Activated naive CD4-positive, alpha-beta T cell (primary cell): ENCODE results near the gene KLHL25.

Experiments used
- DNase-seq, 4 experiments: peaks; one replicate each; lab custom pipeline; 2025; lab: John Stamatoyannopoulos, UW

The KLHL25 gene

DNA sequence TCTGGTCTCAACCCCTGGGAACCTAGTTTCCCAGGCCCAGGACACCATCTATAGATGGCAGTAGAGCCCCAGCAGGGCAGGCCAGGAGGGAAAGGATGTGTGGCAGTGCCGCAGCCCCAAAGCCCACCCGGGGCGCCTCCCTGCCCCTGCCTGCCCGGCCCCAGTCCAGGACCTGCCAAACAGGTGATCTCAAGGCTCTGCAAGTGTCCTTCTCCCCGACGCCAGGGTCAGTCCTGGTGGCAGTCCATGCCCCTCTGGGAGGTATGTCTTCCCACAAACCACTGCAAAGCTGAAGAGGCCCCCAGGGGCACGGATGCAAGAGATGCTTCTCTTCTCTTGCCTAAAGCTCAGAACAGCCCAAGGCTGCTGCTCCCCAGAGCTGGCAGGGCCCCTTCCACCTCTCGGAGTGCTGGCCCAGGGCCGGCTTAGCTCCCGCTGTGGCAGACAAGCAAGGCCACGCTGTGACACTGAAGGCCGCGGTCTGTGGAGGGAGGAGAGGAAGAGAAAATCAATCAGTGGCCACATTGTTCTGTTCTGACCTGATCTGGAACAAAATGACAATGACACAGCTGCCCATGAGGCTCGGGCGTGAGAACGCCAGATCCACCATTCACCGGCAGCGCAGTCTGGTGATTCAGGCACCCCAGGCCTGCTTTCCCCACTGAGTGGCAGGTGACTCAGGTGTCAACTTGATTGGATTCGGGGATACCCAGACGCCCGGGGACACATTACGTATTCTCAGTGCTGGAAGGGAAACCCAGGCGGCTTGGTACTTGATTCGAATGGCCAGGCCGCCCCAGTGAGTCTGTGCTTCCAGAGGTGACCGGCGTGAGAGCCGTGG is 34.0 kb downstream of the KLHL25 start:
- DNase-seq, result no peak

DNA sequence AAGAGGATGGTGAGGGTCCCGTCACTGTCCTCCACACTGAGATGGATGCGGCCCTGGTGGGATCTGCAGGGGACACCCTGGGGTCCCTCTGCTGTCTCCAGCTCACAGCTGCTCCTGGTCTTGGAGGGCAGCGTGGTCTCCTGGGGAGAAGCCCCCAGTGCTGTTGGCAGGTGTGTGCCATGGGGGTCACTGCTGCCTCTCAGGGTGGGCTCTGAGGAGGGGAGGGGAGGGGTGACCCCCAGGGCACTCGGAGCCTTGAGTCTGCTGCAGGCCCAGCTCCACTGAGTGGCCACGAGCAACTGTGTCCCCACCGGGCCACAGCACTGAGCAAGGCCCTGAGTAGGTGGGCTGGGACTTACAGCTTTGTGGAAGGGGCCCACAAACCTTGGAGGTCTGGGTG is 34.7 kb downstream of the KLHL25 start:
- DNase-seq, result no peak

DNA sequence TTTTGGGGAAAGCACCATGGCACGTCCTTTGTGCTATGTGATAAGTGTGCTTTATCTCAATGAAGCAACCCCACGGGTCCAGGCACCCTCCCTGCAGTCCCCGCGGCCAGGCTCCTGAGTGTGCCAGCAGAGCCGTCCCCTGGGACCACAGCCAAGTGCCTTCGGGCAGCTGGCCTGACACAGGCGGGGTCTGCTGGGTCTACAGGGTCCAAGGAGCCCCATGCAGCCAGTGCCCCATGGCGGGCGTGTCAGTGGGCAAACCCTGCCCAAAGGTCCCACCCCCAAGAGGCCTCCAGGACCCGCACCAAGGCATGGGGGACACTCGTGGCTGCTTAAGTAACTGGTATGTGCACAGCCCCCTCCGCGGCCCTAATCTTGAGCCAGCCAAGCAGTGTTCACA is 35.3 kb downstream of the KLHL25 start:
- no peak for DNase-seq

DNA sequence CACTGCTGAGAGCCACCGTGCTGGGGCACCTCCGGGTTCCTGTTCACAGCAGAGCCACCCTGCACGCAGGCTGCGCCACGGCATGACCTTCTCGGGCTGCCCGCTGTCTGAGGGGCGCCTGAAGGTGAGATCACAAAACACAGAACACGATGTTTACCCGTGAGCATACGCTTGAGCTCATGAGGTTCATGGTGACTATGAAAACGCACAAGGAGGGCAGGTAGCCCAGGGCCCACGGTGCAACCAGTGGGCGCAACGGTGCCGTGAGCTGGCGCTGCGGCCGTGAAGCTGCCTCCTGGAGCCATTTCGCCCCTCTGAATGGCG is 36.1 kb downstream of the KLHL25 start:
- DNase-seq, result no peak

DNA sequence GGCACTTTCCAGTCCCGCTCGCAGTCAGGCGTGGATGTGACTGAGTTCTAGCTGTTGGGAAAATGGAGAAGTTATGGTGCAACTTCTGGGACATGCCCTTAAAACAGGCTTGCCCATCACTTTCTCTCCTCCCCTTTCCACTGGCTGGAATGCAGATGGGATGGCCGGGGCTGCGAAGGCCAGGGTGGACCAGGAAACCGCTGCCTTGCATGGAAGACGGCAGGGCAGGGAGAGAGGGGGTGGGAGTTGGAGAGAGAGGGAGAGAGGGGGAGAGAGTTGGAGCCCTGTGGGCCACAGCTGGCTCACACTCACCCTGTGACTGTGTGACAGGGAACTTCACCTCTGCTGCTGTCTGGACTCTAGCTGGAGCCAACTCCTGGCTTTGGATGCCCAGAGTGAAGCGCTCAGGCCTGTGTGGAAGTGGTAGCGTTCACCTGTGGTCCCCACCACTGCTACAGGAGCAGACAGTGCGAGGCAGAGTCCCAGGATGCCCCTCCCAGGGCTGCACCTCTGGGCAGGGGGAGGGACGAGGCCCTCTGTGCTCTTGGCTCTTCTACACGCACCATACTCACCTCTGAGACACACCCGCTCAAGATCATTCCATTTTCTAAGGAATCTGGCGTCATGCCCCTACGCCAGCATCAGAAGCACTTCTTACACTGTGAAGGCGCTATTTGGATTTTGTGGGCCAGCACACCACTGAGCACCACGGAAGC is 36.6 kb downstream of the KLHL25 start:
- no peak for DNase-seq

DNA sequence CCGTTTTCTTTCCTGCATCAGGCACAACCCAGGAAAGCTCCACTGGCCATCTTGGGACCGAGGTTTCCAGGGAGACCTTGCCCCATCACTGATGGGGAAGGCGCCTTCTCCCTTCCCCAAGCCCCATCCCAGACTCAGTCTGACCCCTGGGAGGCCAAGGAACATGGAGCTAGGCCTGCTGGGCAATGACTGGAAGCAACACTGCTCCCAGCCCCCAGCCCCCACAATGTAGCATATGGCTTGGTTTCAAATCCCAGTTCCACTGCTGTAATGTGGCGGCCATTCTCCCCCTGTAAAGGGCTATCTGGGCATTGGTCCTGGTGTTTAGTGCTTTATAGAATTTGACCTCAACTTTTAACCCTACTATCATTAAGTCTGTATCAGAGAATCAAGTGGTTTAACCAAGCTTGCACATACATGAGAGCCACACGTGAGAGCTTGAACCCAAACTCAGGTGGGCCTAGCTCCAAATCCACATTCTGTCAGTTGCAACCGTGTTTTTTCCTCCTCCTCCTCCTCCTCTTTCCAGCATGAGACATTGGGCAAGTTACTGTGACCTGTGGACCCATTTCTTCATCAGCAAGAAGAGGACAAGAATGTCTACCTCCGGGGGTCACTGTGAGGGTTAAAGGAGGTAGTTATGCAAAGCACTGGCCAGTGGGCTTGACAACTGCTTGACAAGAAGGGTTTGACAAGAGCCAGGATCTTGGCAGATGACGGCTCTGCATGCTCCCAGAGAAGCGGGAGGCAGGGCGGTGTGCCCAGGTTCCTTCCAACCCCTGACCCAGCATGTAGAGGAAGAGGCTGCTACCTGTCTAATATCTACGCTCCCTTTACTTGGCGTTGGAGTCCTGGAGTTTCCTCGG is 37.4 kb downstream of the KLHL25 start:
- no peak for DNase-seq

DNA sequence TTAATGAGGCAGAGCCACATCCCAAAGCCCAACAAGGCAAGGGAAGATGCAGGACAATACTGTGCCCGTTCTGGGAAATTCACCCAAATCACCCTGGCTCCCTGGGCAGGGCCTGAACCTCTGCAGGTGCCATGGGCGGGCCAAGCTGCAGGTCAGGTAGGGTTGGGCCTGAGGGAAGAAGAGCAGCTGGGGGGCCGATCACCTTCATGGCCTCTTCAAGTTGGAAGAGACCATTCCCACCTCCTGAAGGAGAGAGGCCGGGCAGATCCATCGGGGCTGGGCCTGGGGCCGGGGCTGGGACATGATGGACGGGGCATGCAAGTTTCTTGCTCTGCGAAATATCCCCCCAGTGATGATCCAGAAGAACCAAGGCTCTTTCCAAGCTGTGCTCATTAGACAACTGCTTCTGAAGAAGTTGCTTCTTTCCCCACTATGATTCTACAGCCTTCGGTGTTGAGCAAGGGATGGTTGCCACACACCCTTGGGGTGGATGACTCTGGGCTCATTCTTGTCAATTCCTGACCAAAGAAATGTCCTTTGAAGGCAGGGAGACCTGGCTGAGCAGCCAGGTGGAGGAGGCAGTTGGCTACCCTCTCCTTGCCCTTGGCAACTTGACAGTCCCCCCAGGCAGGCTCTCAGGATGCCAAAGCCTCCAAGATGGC is 38.2 kb downstream of the KLHL25 start:
- no peak for DNase-seq

DNA sequence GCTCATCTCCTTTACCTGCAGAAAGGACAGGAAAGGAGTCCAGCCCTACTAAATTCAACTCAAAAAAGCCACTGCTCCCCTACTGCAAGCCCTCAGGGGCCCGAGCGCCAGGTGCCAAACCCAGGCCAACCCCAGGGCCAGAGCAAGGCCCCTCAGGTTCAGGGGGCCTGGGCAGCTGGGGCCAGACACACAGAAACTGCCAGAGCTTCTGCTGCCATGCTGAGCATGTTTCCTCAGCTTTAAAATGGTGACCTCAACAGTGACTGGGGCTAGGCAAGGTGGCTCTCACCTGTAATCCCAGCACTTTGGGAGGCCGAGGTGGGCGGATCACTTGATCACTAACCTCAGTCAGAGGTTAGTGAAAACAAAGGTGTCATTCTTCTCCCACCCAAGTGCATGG is 38.8 kb downstream of the KLHL25 start:
- no peak for DNase-seq

DNA sequence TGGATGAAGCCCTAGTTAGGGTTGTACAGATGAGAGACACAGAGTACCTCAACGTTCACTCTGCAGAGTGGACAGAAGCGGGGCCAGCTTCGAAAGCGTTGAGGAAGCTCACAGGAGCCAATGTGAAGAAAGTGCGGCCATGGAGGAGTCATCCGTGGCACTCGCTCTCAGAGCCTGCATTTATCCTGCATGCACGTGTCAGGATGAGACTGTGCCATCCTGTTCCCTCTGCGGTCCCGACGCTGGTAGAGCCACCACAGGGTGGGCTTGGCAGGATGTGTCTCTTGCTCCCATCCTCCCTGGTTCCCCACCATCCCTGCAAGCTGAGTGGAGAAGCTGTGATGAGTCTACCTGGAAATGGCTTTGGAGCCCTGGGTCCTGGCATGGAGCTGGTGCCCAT is 39.3 kb downstream of the KLHL25 start:
- no peak for DNase-seq

DNA sequence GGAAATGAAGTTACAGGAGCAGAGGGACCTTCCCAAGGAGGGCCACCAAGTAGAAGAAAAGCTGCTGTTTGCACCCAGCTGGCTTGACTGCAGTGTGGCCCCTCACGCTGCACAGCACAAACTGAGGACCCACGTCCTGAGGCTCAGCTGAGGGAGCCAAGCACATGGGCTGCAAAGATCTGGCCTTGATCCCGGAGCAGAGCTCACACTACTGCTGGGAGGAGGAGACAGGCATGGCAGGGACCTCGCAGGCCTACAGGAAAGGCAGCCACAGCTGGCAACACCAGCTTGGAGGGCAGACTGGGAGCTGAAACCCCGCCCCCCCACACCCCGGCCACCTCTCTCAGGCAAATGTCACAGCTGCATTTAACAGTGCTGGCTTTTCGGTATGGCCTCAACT is 39.7 kb downstream of the KLHL25 start:
- DNase-seq, result no peak

DNA sequence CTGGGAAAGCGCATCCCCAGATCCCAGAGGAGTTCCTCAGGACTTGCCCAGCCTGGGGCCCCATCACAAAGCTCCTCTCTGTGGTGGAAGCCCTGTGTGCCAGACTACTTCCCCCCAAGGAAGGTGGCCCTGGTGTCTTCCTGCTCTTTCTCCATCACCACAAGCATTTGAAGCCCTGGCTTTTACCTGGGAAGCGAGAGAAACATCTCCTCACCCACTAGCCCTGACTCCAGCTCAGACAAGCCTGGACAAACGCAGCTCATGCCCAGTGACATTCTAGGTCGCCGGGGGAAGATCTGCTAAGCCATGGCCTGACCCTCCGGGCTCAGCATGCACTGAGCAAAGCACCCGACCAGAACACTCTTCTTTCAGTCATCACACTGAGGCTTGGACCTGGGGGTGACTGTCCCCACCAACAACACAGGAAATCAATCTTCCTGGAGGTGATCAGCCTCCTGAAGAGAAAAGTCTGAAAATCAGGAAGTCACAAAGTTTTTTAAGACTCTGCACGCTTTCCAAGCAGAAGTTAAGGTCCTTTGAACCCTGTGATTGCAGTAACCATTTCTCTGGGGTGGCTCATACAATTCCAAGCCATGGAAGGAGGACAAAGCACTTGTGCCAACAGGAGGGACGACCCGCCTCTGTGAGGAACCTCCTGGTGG is 40.8 kb downstream of the KLHL25 start:
- no peak for DNase-seq

DNA sequence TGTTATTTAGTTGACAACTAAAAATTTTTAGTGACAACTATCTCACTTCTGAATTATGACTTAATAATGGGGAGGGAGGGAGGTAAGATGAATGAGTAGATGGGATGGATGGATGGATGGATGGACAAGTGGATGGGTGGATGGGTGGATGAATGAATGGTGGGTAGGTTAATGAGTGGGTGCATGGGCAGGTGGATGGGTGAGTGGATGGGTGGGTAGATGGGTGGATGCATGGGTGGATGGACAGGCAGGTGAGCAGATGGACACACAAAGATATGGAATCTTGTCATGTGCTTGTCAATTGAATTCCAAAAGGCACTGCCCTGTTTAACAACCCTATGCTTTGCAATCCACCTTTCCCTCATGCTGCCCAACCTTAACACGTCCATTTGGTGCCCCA is 41.5 kb downstream of the KLHL25 start:
- no peak for DNase-seq

DNA sequence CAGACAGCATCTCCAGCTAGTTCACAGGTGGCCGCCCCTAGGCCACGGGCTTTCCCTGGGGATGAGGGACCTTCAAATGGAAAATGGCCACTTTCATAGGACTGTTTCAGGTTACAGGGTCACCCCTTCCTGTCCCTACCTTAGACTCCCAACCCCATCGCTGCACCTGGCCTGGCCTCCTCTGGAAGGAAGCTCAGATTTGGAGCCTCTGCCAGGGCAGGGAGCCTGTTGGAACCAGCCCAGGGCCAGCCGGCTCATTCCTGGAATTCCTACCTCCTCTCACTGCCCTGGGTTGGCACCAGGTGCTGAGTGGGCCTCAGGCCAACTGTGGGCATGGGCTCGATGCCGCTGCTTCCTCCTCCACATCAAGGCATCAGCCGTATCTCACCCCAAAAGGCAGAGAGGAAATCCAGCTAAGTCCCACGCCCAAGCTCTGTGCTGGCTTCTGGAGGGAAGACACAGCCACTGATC is 42.2 kb downstream of the KLHL25 start:
- DNase-seq, result no peak

DNA sequence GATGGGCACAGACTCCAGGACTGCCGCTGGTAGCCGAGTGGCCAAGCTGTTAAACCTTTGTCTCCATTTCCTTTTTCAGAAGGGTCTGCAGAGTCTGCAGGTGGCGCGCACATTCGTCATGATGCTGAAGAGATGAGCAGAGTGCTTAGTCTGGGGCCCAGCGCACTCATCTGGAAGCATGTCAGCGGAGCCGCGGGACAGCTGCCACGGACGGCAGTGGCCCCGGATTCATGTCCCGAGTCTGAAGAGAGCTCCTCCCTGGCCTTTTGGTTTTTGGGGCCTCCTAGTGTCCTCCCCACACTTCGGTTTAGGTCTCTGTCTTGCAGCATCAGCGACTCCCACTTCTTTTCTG is 42.6 kb downstream of the KLHL25 start:
- no peak for DNase-seq

DNA sequence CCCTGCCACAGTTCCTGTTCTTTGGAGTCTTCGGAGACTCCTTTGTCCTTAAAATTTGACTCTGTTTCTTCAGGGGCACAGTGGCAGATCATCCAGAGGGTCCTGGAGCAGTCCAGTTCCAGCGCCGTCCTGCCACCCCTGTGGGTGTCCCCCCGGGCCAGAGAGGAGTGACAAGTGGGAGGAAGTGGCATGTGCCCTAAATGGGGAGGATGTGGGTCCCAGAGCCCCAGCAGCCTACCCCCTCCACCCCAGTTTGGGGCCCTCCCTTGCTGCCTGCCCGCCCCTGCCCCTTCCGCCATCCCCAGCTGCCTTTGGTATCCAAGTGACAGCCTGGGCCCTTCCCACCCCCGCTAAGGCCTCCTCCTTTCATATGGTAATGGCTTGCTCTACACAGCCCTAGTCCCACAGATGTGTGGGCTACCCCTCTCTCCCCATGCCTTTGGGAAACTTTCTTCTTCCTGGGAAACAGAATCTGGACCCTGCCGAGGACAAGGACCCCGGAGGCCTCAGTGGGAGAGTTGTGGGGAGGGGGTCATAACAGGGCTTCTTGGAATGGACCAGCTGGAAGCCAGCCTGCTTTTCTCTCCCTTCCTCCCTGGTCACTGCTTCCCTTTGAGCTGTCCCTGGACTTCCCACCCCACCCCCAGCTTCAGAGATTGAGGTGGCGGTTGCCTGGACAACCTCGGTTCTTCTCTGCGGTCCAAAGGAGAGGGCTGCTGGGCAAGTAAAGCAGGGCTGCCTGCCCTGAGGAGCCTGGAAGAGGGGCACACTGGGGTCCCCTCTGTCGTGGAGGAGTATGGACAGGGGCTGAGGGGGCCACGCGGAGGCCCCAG is 43.2 kb downstream of the KLHL25 start:
- DNase-seq, result no peak

DNA sequence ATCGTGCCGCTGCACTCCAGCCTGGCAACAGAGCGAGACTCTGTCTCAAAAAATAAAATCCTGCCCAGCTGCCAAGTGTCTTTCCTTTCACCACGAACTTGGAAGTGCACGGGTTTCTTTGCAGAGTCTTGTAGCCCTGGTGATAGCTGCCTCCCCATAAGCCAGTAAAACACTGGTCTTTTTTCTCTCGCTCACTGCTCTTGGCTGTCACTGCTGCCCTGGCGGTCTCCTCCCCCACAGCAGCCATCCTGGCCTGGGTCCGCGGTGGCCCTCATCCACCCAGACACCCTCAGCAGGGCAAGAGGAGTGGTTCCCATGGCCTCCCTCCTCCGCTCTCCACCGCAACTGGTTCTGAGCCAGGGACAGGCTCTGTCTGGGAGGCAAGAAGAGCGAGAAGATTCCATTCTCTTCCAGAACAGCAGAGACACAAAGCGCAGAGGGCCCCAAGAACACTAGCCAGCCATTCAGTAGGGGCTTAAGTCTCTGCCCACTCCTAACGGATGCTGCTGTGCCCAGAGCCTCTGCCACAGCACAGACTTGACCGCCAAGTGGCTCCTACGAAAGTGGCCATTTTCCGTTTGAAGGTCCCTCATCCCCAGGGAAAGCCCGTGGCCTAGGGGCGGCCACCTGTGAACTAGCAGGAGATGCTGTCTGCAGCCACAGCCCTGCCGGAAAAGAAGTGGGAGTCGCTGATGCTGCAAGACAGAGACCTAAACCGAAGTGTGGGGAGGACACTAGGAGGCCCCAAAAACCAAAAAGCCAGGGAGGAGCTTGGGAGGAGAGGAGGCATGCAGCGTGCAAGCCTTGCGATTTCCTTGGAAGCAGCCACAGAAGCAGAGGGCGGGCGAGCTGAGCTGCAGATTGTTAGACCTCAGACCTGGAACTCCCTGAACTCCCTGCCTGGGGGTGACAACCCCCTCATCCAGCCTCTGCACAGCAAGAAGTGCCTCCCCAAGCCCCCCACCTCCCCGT is 44.1 kb downstream of the KLHL25 start:
- DNase-seq, result no peak

DNA sequence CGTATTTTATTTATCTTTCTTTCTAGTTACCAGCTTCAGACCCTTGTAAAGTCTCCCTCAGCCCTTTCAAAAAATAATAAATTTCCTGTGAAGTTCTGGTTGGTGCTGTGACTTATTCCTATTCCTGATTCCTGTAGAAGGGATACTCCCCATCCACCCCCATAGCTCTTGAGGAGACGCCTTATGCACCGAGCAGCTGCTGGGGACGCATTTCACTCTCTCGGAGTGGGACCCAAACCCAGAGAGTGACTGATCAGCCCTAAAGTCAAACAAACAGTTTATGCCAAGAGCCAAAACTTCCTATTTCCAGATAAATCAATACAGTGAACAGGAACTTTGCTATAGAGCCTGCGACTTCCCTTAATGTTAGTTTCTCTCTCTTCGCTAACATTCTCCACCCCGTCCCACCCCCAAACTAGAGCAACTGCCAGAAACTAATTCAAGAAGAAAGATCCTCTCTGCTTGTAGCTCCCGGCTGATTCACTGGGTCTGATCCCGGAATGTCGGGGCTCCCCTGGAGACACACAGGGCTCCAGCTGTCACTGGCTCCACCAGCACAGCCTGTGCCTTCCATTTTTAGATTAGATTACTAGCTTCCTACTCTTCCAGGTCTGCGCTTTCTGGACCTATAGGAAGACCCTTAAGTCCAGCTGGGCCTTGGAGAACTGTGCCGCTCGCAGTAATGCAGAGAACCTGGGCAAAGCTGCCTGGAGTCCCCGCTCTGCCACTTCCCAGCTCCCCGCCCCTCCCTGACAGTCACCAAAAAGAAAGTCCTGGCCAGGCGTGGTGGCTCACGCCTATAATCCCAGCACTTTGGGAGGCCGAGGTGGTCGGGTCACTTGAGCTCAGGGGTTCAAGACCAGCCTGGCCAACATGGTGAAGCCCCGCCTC is 45.2 kb downstream of the KLHL25 start:
- no peak for DNase-seq

DNA sequence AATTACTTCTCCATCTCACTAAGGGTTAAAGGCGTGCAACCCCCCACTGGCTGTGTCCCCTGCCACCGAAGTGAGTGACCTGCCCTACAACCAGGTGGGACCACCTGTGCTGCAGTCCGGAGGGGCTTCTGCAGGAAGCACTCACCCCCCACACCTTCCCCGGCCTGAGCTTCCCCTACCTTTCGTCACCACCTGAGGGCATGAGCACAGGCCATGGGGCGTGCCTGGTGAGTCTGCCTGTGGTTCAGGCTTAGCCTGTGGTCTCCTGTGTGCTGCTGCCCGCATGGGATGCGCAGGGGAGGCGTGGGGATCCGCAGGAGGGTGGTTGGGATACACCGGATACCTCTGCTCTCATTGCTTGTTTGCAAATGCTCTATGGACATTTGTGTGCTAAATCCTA is 46.0 kb downstream of the KLHL25 start:
- no peak for DNase-seq

DNA sequence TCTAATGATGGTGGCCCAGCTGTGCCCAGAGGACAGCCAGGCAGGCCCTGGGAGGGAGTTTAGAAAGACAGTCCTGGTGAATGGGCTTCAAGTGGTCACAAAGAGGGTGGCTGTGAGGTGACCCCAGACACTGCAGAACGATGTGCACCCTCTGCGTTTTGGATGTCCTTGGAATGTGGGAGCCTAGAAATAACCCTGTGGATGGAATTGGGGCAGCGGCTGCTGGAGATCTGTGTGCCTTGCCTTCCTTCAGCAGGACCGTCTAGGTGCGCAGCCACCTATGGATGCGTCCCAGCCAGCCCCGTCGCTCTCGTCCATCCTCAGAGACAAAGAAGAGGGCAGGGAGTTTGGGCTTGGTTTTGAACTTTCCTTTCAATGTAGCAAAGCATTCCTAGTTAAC is 46.5 kb downstream of the KLHL25 start:
- DNase-seq, result no peak
